PFSK-1 (cell line): ENCODE measurements around the gene ZC3H12C.

Source experiments
- FOXP2 ChIP-seq: optimal IDR thresholded peaks from 2 replicates; pipeline ENCODE3; 2011; ENCODE audit warnings: borderline replicate concordance, control low read depth, inconsistent platforms; ENCODE audit not compliant: insufficient read depth; ENCODE audit errors: extremely low read length, extremely low read depth
- POLR2AphosphoS5 ChIP-seq: IDR thresholded peaks from 2 replicates; pipeline ENCODE4 v1.6.1; 2012; ENCODE audit warnings: low read depth, mild to moderate bottlenecking, control low read depth, low read length, moderate library complexity
- SIN3A ChIP-seq: IDR thresholded peaks from 2 replicates; pipeline ENCODE4 v1.6.1; 2012; ENCODE audit warnings: mild to moderate bottlenecking, low read length, moderate library complexity, borderline replicate concordance; ENCODE audit not compliant: insufficient read depth
- TAF1 ChIP-seq: IDR thresholded peaks from 2 replicates; pipeline ENCODE4 v1.6.1; 2012; ENCODE audit warnings: low read length, control low read depth, borderline replicate concordance; ENCODE audit not compliant: insufficient read depth
- TF ChIP-seq, protein P1 (sequence below), 2 experiments: IDR thresholded peaks; 2 replicates each; pipeline versions ENCODE4 v1.6.1 to v1.8.0; 2011 to 2012; ENCODE audit warnings: low read depth in 2 of 2, low read length in 2 of 2, control low read depth in 1 of 2, inconsistent platforms in 1 of 2, mild to moderate bottlenecking in 1 of 2, moderate library complexity in 1 of 2; ENCODE audit not compliant: insufficient read depth in 1 of 2

Gene ZC3H12C

GRCh38 chr11:110196884-110197420, 103.8 kb downstream of the ZC3H12C start:
- no peak for TF ChIP-seq TAF1
- no peak for TF ChIP-seq FOXP2
- TF ChIP-seq POLR2AphosphoS5: no peak
- TF ChIP-seq SIN3A: no peak
- TF ChIP-seq, protein P1, sequence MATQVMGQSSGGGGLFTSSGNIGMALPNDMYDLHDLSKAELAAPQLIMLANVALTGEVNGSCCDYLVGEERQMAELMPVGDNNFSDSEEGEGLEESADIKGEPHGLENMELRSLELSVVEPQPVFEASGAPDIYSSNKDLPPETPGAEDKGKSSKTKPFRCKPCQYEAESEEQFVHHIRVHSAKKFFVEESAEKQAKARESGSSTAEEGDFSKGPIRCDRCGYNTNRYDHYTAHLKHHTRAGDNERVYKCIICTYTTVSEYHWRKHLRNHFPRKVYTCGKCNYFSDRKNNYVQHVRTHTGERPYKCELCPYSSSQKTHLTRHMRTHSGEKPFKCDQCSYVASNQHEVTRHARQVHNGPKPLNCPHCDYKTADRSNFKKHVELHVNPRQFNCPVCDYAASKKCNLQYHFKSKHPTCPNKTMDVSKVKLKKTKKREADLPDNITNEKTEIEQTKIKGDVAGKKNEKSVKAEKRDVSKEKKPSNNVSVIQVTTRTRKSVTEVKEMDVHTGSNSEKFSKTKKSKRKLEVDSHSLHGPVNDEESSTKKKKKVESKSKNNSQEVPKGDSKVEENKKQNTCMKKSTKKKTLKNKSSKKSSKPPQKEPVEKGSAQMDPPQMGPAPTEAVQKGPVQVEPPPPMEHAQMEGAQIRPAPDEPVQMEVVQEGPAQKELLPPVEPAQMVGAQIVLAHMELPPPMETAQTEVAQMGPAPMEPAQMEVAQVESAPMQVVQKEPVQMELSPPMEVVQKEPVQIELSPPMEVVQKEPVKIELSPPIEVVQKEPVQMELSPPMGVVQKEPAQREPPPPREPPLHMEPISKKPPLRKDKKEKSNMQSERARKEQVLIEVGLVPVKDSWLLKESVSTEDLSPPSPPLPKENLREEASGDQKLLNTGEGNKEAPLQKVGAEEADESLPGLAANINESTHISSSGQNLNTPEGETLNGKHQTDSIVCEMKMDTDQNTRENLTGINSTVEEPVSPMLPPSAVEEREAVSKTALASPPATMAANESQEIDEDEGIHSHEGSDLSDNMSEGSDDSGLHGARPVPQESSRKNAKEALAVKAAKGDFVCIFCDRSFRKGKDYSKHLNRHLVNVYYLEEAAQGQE (IDR thresholded peaks at IDR 0.05; ENCODE audit: insufficient read depth in 1 of 2, low read depth in 2 of 2, low read length in 2 of 2): no peak

- no peak for TF ChIP-seq SIN3A
These were observed 105.0 kb downstream of the ZC3H12C start for GRCh38 chr11:110198031-110198729.

GRCh38 chr11:110199184-110199981, 106.2 kb downstream of the ZC3H12C start:
- TF ChIP-seq POLR2AphosphoS5 (no peak), SIN3A (no peak), TAF1 (no peak), FOXP2 (no peak)
- TF ChIP-seq, protein P1 (IDR thresholded peaks at IDR 0.05; ENCODE audit: insufficient read depth in 1 of 2, low read depth in 2 of 2, low read length in 2 of 2): no peak

- no peak for TF ChIP-seq FOXP2
- no peak for TF ChIP-seq TAF1
- TF ChIP-seq, protein P1 (IDR thresholded peaks at IDR 0.05; ENCODE audit: insufficient read depth in 1 of 2, low read depth in 2 of 2, low read length in 2 of 2): no peak
- TF ChIP-seq SIN3A: no peak
- no peak for TF ChIP-seq POLR2AphosphoS5
These were observed 107.0 kb downstream of the ZC3H12C start for GRCh38 chr11:110200241-110200640.

- TF ChIP-seq, protein P1 (IDR thresholded peaks at IDR 0.05; ENCODE audit: insufficient read depth in 1 of 2, low read depth in 2 of 2, low read length in 2 of 2): no peak
- TF ChIP-seq FOXP2 (no peak), TAF1 (no peak), SIN3A (no peak), POLR2AphosphoS5 (no peak)
These were observed 107.6 kb downstream of the ZC3H12C start for GRCh38 chr11:110200836-110201235.
